Hair follicular keratinocyte (primary cell): ENCODE measurements around the gene FAT2. TPM values are rescaled to one million over a fixed set of nuclear protein-coding genes. Genes with fewer than 3 reads are reported as not detected.

Source experiments
- total RNA-seq: library from RNA; depleted of rRNA; stranded (reverse); fragments of >200 nt; gene quantifications from 2 replicates; pipeline ENCODE4 v1.2.3, GENCODE V29; 2015

Gene FAT2
- 62.9 and 78.3 TPM in 2 replicates for total RNA-seq

GRCh38 chr5:151591144-151591819 is at the start of gene FAT2:
FAT2 (minus strand) TSS chr5:151591331; CDS start chr5:151568931, 22,400 bp downstream.

Other genes starting within 250 kb of the FAT2 start
- not detected in 2 replicates for gene SLC36A2, start 243.8 kb downstream of the FAT2 start, total RNA-seq
- gene SLC36A1, start 143.7 kb downstream of the FAT2 start, total RNA-seq: 4.9 and 5.0 TPM in 2 replicates
- gene SPARC, start 95.6 kb upstream of the FAT2 start, total RNA-seq: 148 and 214 TPM in 2 replicates
- 203 and 222 TPM in 2 replicates for gene ATOX1, start 167.3 kb upstream of the FAT2 start, total RNA-seq
- 103 and 156 TPM in 2 replicates for gene G3BP1, start 180.6 kb upstream of the FAT2 start, total RNA-seq